RCC 7860 (cell line): ENCODE data around the gene RNF166.
A peak's percentile ranks its signal among the peaks of the same experiment; 100 is the strongest.

Experiments
- DNase-seq: peaks from one replicate; pipeline ENCODE4 v3.0.0-alpha.2; 2015; ENCODE audit warnings: low spot score
- FAIRE-seq: peaks from 2 replicates; lab custom pipeline; 2012; peaks lifted over from hg19 to GRCh38; lab: Jason Lieb, UNC

RNF166 gene

DNA sequence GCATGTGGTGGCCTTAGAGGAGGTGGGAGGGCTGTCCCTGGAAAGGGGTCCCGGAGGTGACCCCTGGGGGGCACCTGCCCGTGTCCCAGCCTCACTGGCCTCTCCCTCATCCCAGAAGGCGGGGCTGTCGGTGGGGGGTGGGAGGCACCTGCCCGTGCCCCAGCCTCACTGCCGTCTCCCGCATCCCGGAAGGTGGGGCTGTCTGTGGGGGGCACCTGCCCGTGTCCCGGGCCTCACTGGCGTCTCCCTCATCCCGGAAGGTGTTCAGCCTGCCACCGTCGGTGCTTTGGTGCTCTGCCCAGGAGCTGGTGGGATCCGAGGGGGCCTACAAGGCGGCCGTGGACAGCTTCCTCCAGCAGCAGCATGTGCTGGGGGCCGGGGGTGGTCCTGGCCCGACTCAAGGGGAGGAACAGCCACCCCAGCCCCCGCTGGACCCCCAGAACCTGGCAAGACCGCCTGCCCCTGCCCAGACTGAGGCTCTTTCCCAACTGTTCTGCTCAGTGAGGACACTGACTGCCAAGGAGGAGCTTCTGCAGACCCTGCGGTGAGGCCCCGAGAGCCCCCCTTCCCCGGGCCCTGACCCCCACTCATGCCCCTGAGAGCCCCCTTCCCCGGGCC lies 6.3 kb upstream of the RNF166 start:
- no peak for DNase-seq
- FAIRE-seq, result no peak

DNA sequence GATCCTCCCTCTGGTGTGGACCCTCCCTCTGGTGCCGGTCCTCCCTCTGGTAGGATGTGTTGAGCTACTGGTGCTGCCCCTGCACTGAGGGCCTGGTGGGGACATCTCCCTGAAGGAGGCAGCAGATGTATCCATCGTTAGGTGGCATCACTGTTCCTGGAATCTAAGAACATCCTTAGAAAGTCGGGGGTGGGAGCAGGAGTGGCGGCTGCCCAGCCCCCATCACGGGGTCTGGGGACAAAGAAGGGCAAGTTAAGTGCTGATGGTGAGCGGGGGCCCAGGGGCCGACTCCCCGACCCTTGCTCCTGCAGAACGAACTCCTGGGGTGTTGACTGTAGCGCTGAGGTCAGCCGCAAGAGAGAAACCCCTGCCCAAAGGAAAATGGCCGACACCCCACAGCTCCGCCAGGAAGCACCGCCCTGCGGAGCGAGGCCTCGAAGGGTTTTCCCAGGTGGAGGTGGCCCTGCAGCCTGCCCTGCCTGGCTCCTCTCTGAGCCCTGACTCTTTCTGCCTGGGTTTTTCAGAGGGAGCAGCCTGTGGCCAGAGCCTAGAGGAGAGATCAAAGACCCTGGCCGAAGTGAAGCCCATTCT lies 5.6 kb upstream of the RNF166 start:
- FAIRE-seq (no peak), DNase-seq (no peak)

DNA sequence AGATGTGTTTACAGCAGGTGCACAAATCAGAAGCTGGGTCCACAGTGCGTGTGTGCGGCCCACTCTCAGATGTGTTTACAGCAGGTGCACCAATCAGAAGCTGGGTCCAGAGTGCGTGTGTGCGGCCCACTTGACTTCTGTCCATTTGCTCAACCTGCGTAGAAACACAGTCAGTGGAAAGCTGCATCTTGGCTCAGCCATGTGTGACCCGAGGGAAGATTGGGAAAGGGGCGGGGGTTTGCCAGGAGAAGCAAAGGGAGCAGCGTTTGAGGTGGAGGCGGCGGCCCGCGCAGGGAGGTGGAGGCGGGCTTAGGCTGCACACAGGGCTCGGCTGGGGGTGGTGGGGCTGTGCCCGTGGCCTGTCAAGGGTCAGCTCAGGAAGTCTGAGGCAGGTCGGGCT lies 4.3 kb upstream of the RNF166 start:
- FAIRE-seq (no peak), DNase-seq (no peak)

DNA sequence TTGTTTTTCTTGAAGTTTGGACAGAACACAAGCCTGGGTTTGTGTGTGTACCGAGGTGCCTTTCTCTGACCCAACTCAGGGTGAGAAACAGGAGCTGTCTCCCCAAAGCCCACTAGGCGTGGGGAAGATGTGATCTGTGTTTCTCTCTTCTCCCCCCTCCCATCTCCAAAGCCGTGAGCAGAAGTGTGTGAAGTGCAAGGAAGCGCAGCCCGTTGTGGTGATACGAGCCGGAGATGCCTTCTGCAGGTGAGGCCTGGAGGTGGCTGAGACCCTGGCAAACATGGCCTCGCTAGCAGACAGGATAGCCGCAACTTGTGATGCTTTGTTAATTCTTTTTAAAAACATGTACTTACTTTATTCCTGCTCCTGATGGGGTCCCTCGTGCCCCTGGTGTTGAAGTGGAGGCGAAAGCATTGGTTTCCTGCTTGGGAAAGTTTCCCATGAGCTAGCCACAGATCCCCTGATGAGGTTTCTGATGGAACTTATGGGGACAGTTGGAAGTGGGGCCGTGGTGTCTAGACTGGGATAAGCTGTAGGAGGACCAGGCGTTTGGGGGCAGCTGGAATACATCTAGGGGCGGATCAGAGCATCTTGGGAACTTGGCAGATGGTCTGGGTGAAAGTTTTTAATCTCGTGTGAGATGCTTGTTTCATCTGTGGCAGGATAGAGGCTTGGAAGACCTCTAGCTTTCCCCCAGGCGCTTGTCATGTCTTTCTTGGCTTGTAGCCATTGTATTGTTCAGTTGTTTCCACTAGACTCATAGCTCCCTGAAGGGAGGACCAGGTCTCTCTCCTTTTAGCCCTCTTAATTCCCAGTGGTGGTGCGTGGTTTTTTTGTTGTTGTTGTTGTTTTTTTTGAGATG lies 988 bp upstream of the RNF166 start:
- FAIRE-seq (no peak), DNase-seq (no peak)

DNA sequence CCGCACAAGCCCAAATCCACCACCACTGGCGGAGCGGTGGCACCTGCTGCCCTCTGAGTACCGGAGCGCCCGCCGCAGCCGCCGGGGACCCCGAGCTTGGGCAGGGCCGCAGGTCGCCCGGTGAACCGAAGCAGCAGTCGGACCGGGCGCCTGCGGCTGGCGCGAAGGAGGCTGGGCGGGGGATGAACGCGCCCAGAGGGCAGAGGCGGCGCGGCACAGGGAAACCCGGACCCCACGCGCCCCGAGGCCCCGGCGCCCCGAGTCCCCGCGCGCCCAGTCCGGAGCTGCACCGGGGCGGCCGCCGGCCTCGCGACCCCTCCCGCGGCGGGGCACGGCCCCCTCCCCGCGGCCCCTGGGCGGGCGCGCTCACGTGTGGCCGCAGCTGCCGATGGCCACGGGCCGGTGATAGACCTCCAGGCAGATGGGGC lies 393 bp downstream of the RNF166 start:
- FAIRE-seq (no peak), DNase-seq (no peak)

DNA sequence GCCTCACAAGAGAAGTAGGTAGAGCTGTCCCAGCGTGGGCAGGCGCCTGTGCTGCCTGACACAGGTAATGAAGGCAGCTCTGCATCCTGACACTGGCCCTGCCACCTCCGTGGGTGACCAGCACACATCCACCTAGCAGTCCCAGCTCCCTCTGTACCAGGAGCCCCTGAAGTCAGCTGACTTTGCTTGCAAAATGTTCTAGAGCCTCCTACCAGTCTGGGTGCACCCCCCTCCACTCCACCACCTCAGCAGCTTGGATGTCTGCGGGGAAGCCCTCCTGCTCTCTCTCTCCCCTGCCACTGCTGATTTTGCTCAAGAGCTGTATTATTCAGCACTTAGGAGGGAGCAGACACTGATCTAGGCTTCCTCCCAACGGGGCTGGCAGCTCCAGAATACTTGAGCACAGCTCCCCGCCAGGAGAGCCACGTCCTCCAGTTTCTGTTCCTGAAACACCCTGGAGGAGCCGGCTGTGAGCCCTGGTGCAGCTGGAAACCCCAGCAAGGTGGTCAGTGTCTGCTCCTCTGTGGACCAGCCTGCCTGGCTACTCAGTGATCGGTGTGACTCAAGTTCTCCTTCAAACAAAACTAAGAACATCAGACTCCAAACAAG lies 1.0 kb downstream of the RNF166 start:
- FAIRE-seq, result no peak
- DNase-seq, result no peak

DNA sequence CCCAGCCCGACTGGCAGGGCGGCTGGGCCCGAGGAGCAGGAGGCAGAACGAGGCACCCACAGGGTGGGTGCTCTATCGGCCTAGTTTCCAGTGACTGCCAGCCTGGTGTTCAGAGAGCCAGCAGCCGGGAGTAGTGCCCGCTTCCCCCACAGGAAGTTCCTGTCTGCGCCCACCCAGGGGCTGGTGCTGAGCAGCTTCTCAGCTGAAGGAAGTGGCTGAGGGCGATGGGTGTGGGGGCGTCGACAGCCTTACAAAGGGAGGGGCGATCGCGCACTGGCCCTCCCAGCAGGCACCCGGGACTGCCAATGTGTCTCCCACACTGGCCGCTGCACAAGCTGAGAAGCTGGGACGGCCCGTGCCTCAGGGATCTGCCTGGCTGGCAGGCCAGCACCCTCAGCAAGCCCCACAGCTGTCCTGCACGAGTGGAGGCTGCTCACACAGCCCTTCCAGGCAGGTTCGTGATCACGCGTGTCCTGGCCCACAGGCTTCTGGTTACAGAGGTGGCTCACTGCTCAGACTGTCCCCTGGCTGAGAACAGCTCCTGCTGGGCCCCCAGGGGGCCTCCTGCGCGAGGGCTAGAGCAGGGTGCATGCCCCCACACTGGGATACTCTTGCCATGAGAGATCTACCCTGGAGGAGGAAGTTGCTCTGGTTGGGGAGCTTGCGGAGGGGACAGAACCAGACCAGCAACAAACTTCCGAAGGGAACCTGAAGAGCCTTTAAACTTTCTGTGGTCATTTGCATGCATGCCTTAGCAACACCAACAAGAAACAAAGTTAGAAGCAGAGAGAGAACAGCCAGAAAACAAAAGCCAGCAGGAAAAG lies 2.5 kb downstream of the RNF166 start:
- no peak for FAIRE-seq
- no peak for DNase-seq

DNA sequence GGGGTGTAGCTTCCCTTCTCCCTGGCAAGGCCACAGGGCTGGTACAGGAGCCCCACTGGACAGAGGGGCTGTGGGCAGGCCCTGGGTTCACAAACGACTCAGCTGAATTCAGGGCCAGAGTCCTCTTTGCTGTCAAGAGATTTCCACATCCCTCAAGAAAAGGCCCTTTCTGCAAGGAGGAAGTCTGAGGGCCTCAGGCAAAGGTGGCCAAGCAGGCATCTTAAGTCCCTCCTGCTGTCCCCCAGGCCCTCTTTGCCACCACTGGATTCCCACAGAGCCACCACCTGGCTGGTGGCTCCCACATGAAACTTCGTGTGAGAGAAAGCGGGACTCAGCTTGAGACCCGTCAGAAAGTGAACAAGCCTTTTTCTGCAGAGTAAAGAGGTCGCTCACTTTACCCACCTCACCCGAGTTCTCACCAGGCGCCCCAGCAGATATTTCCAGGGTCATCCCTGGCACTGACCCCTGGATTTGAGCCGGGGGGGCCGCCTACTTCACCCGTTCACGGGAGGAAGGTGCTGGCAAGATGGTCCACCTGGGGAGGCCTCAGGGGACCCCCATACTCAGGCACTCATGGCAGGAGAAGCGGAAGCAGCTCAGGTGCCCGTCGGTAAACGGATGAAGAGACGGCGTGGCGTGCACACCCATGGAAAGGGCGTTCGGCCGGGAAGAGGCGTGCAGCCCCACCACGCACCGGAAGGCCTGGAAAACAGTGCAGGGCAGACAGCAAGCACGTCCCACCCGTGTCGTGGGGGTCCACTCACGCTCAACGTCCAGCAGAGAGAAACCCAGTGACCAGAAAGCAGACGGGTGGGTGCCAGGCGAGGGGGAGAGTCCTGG lies 3.6 kb downstream of the RNF166 start:
- FAIRE-seq, result no peak

DNA sequence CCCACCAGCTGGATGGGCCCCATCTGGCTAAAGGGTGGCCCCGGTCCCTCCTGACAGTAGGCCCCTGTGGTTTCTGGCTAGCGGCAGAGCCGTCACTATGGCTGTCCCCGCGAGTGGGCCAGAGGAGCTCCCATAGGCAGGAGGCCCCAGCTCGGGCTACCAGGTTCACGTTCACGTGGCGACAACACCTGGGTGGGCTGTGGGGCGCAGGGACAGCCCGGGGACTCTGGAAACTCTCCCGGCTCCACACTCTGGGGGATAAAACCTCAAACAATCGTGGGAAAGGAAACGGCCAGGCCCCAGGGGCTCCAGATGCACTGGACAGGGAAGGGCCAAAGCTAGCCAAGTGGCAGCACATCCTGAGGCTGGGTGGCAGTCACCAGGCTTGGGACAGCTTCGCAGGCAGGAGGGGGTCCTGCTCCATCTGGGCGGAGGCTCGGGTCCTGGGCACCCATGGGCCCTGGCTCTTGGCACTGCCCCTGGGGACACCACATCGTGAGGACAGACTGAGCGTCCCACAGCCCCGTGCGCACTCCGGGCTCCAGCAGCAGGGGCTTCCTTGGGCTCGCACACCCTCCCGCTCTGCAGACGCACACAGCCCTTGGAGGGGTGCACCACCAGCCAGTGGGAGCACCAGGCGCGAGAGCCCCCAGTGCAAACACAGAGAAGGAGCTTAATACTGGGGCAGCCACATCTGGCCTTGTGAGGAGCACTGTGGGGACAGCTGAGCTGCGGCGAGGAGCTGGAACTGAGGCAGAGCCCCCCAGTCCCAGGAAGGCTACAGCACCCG lies 4.4 kb downstream of the RNF166 start:
- DNase-seq, result no peak
- no peak for FAIRE-seq

More for the DNA sequence above, 3.6 kb downstream of the RNF166 start:
- no peak for DNase-seq

DNA sequence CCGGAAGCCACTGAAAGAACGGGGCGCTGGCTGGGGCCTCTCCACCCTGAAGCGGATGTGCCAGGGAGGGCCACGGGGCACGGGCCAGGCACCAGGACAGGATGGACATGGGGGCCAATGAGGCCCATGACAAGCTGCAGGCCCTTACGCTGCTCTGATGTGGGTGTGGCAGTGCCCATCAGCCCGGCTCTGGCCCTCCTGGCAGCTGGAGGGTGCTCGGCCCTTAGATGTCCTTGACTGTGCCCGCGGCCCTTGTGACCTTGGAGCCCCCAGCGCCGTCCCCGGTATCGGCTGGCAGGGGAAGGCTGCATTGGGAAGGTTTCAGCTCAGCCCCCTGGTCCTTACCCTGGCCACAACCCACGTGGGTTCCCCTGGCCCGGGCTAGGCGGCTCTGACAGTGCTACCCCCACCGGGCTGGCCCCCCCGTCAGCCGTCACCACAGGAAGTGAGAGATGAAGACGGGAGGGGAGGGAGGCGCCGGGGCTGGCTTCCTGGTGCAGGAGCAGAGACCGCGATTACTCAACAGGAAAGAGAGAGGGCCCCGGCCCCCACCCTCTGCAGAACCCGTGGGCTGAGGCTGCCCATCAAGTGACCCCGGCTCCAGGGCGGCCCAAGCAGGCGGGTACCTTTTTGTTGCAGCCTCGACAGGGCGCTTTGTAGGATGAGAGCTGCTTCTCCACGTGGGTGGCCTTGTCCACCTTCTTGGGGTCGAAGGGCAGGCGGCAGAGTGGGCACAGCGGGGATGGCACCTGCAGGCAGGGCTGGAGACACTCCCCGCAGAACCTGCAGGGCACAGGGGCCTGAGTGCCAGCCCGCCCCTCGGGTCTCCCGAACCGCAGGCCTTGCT lies 5.3 kb downstream of the RNF166 start:
- DNase-seq (peak; percentile 77), FAIRE-seq (peak; percentile 51)

DNA sequence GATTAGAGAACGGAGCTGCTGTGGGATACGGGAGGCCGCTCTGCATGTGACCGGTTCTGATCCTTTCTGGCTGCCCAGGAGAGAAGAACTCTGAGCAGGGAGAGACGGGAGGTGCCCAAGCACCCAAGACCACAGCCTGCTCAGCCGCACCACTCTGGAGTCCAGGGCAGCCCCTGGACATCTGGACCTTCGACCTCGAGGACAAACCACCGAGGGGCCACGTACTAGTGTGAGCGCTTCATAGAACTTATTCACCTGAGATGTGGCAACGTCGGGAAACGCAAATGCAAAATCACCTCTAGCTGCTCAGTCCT lies 5.9 kb downstream of the RNF166 start:
- DNase-seq, result no peak
- FAIRE-seq, result no peak

DNA sequence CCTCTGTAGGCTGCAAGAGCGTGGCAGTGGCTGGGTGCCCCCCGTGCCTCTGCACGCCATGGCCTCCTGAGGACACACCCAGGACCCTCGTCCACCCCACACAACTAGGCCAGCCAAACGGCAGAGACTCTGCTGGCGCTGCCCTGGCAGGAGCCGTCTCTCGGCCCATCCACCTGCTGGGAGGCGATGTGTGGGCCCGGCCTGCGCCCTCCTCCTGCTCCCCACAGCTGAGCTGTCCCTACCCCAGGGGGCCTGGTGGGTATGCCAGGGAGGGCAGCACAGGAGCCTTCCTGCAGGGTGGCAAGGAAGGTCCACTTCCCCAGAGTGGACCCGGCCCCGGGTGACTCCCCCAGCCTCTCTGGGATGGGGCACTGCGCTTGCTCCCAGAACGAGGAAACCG lies 7.0 kb downstream of the RNF166 start:
- no peak for FAIRE-seq

DNA sequence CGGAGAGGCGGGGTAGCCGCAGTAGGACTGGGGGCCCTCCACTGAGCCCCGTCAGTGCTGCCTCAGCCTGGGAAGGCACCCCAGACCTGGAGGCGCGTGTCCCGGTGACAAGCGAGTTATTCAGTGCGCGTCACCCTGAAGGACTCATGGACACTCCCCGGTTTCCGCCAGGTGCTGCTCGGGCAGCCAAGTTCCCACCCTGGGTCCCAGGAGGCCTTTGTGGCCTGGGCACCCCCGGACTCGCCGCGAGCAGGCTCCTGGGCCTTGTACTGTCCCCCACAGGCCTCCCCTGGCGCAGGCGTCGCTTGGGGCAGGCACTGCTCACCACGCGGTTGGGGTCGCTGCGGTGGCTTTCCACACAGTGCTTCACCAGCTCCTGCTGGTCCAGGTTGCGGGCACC lies 7.6 kb downstream of the RNF166 start:
- FAIRE-seq, result no peak

More for the DNA sequence above, 7.0 kb downstream of the RNF166 start:
- DNase-seq, result no peak

DNA sequence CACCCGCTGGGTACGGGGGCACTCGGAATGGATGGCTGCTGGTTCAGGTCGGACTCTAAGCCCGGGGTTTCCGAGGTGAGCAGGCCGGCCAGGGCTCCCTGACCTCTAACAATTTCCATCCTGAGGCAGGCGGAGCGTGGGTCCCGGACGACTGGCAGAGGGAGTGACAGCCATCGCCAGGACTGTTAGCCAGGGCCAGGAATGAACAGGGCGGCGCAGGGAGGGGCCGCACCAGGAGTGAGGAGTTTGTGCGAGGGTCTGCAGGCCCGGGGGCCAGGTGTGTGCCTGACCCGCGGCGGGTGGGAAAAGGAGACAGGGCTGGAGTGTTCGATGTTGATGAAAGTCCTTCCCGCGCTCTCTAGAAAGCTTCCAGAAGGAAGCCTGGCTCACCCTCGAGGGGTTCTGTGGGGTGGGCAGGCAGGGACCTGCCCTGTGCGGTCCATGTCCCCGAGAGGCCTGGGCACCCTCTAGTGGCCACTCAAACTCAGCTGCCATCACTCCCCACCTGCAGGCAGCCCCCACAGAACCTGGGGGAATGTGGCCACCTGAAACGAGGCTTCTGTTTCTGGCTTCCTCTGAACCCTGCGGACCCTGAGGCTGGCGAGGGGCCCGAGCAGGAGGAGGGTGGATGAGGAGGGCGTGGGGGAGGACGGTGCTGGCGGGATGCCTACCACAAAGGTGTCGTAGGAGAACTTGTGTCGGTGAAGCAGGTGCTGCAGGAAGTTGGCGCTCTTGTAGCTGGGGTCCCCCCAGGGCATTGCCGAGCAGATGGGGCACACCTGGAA lies 8.2 kb downstream of the RNF166 start:
- DNase-seq, result no peak
- no peak for FAIRE-seq

More for the DNA sequence above, 7.6 kb downstream of the RNF166 start:
- DNase-seq, result no peak

DNA sequence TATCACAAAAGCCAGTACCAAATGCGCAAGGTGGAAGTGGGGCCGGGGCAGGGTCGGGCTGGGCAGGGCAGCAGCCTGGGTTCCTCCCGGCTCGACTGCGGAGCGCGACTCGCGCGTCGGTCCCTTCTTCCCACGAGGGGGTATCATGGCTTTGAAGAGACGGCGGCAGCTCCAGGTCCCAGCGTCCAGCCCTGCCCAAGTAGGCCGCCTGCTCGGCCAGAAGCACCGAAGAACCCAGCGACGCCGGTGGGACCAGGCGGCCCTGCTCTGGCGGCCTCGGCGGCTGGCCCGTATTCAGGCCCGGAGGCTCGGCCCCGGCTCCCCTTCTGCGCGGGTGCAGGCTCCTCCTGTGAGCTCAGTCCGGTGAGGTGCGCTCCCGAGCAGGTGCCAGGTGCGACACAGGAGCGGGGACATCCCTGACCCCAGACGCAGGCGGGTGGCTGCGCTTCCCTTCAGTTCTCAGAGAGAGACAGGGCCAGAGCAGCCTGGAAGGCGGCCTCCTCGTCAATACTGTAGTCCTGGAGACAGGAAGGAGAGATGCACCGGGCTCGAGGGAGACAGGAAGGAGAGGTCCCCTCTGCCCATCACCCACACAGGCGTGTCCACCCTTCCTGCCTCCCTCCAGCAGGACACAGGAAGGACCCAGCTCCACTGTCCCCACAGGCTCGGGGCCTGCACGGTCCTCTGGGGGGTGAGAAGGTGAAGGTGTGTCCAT lies 8.9 kb downstream of the RNF166 start:
- DNase-seq, result no peak
- FAIRE-seq, result no peak

DNA sequence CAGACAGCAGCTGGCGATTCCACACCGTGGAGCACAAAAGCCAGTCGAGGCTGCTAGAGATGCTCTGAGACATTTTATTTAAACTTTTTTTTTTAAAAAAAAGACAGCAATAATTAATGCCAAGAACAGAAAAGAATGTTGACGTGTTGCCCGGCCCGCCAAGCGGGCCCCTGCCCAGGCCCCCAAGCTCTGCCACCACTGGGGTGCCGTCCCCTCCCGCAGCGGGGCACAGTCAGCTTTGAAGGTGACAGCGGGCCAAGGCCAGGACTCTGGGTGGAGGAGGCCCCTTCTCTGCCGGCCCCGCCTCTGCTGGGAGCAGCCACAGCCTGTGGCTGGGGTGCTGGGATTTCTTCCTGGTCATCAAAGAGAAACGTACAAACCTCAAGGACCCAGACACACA lies 9.8 kb downstream of the RNF166 start:
- DNase-seq (no peak), FAIRE-seq (no peak)

DNA sequence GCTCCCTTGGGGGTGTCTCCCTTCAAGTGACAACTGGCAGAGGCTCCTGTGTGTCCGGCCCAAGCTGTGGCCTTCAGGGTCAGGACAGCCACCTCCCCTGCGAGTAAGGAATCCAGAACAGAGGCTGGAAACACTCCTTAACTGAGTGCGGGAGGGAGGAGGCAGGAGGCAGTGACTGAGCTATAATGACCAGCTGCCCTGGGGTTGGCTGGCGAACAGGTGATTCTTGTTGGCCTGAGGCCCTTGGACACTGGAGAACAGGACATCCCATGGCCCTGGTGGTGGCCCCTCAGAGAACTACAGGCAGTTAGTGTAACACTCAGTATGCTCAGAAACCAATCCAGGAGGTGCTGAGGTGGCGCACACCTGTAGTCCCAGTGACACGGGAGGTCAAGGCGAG lies 10.5 kb downstream of the RNF166 start:
- FAIRE-seq (no peak), DNase-seq (no peak)
